HCT116 (cell line): ENCODE measurements around the gene FLVCR2. TPM values are rescaled to one million over a fixed set of nuclear protein-coding genes. Genes with fewer than 3 reads are reported as not detected.

Experiments
- ATAC-seq: fragments of 200-7000 bp; cut with Tn5 transposase; 2 replicates; pipeline ENCODE4 v1.9.1; 2020; ENCODE audit warnings: mild to moderate bottlenecking, moderate library complexity
- BruUV-seq: library from RNA; stranded (reverse); fragments of 400-500 nt; replicated peaks from 2 replicates; lab custom pipeline; 2021; lab: Mats Ljungman, UMichigan
- CTCF ChIA-PET: fragments of 300-600 bp; sonication (Branson Sonifier 250); formaldehyde crosslinking; loops from one replicate; lab custom pipeline; 2021; ENCODE audit warnings: antibody characterized with exemption; lab: Charles Lee
- POLR2A ChIA-PET: fragments of 300-600, 350-600 bp; sonication (Branson Sonifier 250); formaldehyde crosslinking; loops from one replicate; lab custom pipeline; 2021; ENCODE audit warnings: antibody characterized with exemption; lab: Charles Lee
- RAD21 ChIA-PET, 2 experiments: fragments of 300-600 bp; sonication (Branson Sonifier 250); formaldehyde crosslinking; loops; one replicate each; lab custom pipeline; 2023; ENCODE audit warnings: low total read pairs in 2 of 2; ENCODE audit not compliant: uncharacterized antibody in 2 of 2, unreplicated experiment in 2 of 2, low non-redundant PET in 1 of 2; lab: Charles Lee
- DNase-seq: peaks from one replicate; pipeline ENCODE4 v3.0.0-alpha.2; 2010; ENCODE audit warnings: low read depth, low spot score
- H2AFZ ChIP-seq: fragments of 200-600 bp; shearing (Covaris generic), sonication (generic); 2 replicates; pipeline ENCODE4 v1.6.1; 2017; ENCODE audit warnings: low read depth, mixed run types, mixed read lengths, antibody characterized with exemption, low read length; ENCODE audit not compliant: poor library complexity, severe bottlenecking
- H3K27ac ChIP-seq: 2 replicates; pipeline ENCODE4 v1.5.1; 2012; ENCODE audit warnings: low read depth, low read length
- H3K27me3 ChIP-seq: fragments of 200-600 bp; sonication (generic); 2 replicates; pipeline ENCODE4 v1.6.1; 2016; ENCODE audit warnings: mixed run types, low read length, mixed read lengths; ENCODE audit not compliant: insufficient read depth
- H3K36me3 ChIP-seq, 2 experiments: fragments of 200-500 bp in 1 of 2; fragments of 200-600 bp in 1 of 2; sonication (Bioruptor generic) in 1 of 2; sonication (generic) in 1 of 2; 2 replicates each; pipeline versions ENCODE4 v1.5.1 to v1.6.1; 2014 to 2016; ENCODE audit warnings: low read length in 2 of 2, inconsistent platforms in 1 of 2, mixed read lengths in 1 of 2, mixed run types in 1 of 2; ENCODE audit not compliant: insufficient read depth in 2 of 2, control insufficient read depth in 1 of 2
- H3K4me1 ChIP-seq, 2 experiments: fragments of 200-600 bp in 1 of 2; sonication (generic) in 1 of 2; 2 replicates each; pipeline versions ENCODE4 v1.5.1 to v1.6.1; 2012 to 2017; ENCODE audit warnings: low read length in 2 of 2, inconsistent platforms in 1 of 2, mild to moderate bottlenecking in 1 of 2, mixed read lengths in 1 of 2, mixed run types in 1 of 2, moderate library complexity in 1 of 2; ENCODE audit not compliant: insufficient read depth in 2 of 2, control insufficient read depth in 1 of 2
- H3K4me2 ChIP-seq: fragments of 200-600 bp; sonication (generic); 2 replicates; pipeline ENCODE4 v1.6.1; 2017; ENCODE audit warnings: mixed run types, low read length, mixed read lengths
- H3K4me3 ChIP-seq, 2 experiments: fragments of 200-600 bp in 1 of 2; sonication (generic) in 1 of 2; replicated peaks in 1 of 2; 2 replicates each; pipeline ENCODE4 v1.5.1; 2011 to 2016; ENCODE audit warnings: low read length in 2 of 2, control low read depth in 1 of 2, low read depth in 1 of 2, mild to moderate bottlenecking in 1 of 2, mixed read lengths in 1 of 2, mixed run types in 1 of 2
- H3K79me2 ChIP-seq: fragments of 200-600 bp; sonication (generic); 2 replicates; pipeline ENCODE4 v1.6.1; 2017; ENCODE audit warnings: mild to moderate bottlenecking, mixed run types, low read length, moderate library complexity, mixed read lengths; ENCODE audit not compliant: insufficient read depth
- H3K9ac ChIP-seq: fragments of 200-600 bp; sonication (generic); 2 replicates; pipeline ENCODE4 v1.6.1; 2016; ENCODE audit warnings: low read length, mixed read lengths
- H3K9me2 ChIP-seq: fragments of 200-600 bp; sonication (generic), shearing (Covaris generic); 2 replicates; pipeline ENCODE4 v1.6.1; 2017; ENCODE audit warnings: mixed run types, mild to moderate bottlenecking, moderate library complexity; ENCODE audit not compliant: insufficient read depth
- H3K9me3 ChIP-seq, 2 experiments: fragments of 200-500 bp in 1 of 2; fragments of 200-600 bp in 1 of 2; sonication (Bioruptor generic) in 1 of 2; sonication (generic) in 1 of 2; 2 replicates each; pipeline ENCODE4 v1.6.1; 2014 to 2017; ENCODE audit warnings: low read length in 2 of 2, mixed read lengths in 2 of 2, inconsistent platforms in 1 of 2, low read depth in 1 of 2, mild to moderate bottlenecking in 1 of 2, mixed run types in 1 of 2, moderate library complexity in 1 of 2; ENCODE audit not compliant: control insufficient read depth in 1 of 2, insufficient read depth in 1 of 2
- H4K20me1 ChIP-seq: fragments of 200-600 bp; sonication (generic), shearing (Covaris generic); 2 replicates; pipeline ENCODE4 v1.6.1; 2017; ENCODE audit warnings: mixed run types, mild to moderate bottlenecking, moderate library complexity; ENCODE audit not compliant: insufficient read depth
- ATF3 ChIP-seq: IDR thresholded peaks from 2 replicates; pipeline ENCODE4 v1.6.1; 2012
- EZH2phosphoT487 ChIP-seq: fragments of 200-600 bp; IDR thresholded peaks from 2 replicates; pipeline ENCODE4 v1.6.1; 2018; ENCODE audit warnings: antibody characterized with exemption, borderline replicate concordance
- JUND ChIP-seq: IDR thresholded peaks from 2 replicates; pipeline ENCODE4 v1.6.1; 2012
- REST ChIP-seq: IDR thresholded peaks from 2 replicates; pipeline ENCODE4 v1.6.1; 2012; ENCODE audit warnings: low read depth
- SP1 ChIP-seq: IDR thresholded peaks from 2 replicates; pipeline ENCODE4 v1.6.1; 2012; ENCODE audit warnings: low read depth
- ZFX ChIP-seq: fragments of 450-650 bp; IDR thresholded peaks from 2 replicates; pipeline ENCODE4 v1.6.1; 2017
- intact Hi-C: fragments of 100-400 bp; cut with micrococcal nuclease; formaldehyde crosslinking; loops from 2 replicates; pipeline ENCODE4 v1.10.0; 2022
- total RNA-seq: library from RNA; stranded (reverse); gene quantifications from one replicate; pipeline ENCODE4 v1.2.1, GENCODE V29; 2021; ENCODE audit not compliant: unreplicated experiment

Gene FLVCR2
- total RNA-seq, 1 experiment from 2014 or later = 0.84 TPM

GRCh38 chr14:75562089-75562488, 16.3 kb upstream of the FLVCR2 start:
- H4K20me1 ChIP-seq = no peaks in the 10 kb centered on the region
- intact Hi-C loops = loop anchor here (5.0 kb wide), 1 partner anchor 435 kb away; the partner anchor contains the start of gene NEK9
- no peak overlapping the region for H2AFZ ChIP-seq
- H3K4me2 ChIP-seq = no peak overlapping the region
- no peak for DNase-seq
- ATAC-seq = no peak
- no TSS peak for BruUV-seq
- H3K27me3 ChIP-seq = no peaks in the 10 kb centered on the region
- ChIA-PET CTCF (interaction anchor here (1.6 to 2.4 kb wide), 3 partner anchors 92 to 254 kb away, joined by 5 to 25 read pairs (median 6); no protein-coding TSS in a partner anchor), POLR2A (no interaction called here), RAD21 (no interaction called here)
- H3K9me3 ChIP-seq = no peaks in the 10 kb centered on the region; a peak in 1 of 4 replicates
- H3K36me3 ChIP-seq = no peaks in the 10 kb centered on the region
- no peaks in the 10 kb centered on the region for H3K79me2 ChIP-seq
- peaks cover 8 to 14% of the 10 kb centered on the region in 2 experiments; a peak in 3 of 4 replicates for H3K4me1 ChIP-seq
- H3K9me2 ChIP-seq = no peaks in the 10 kb centered on the region
- no peak overlapping the region for H3K9ac ChIP-seq
- TF ChIP-seq ATF3 (no peak), EZH2phosphoT487 (no peak), REST (no peak), SP1 (no peak), JUND (no peak), ZFX (no peak)
- H3K27ac ChIP-seq = no peak overlapping the region
- H3K4me3 ChIP-seq = no peak overlapping the region
